IMR-90 (cell line): Measurements from ENCODE around the gene DEFB131B. TPM values are rescaled to one million over a fixed set of nuclear protein-coding genes. Genes with fewer than 3 reads are reported as not detected.
"Not testable (repeated sequence)": the region's sequence is repeated elsewhere in the genome, so short reads cannot be mapped to it uniquely, and the experiment has no call there.

Experiments
- ATAC-seq: fragments of 200-7000 bp; cut with Tn5 transposase; 2 replicates; pipeline ENCODE4 v1.9.1; 2020; ENCODE audit warnings: low read depth, mild to moderate bottlenecking, moderate library complexity
- BruUV-seq: library from RNA; stranded (reverse); fragments of 400-500 nt; replicated peaks from 2 replicates; lab custom pipeline; 2021; lab: Mats Ljungman, UMichigan
- CTCF ChIA-PET: fragments of 300-600 bp; formaldehyde crosslinking; extraction: SDS; loops from one replicate; lab custom pipeline; 2021; ENCODE audit warnings: antibody characterized with exemption; lab: Yijun Ruan, JAX
- POLR2A ChIA-PET: fragments of 300-600 bp; sonication (Branson Sonifier 250); formaldehyde crosslinking; loops from one replicate; lab custom pipeline; 2022; ENCODE audit warnings: antibody characterized with exemption; ENCODE audit not compliant: unreplicated experiment; lab: Charles Lee
- DNase-seq: peaks from one replicate; pipeline ENCODE4 v3.0.0; 2013
- H2AFZ ChIP-seq: replicated peaks from 2 replicates; pipeline ENCODE3; 2013; ENCODE audit warnings: low read length, mild to moderate bottlenecking; ENCODE audit not compliant: poor library complexity
- H2AK5ac ChIP-seq: 2 replicates; pipeline ENCODE4 v1.6.1; 2013; ENCODE audit warnings: low read depth, low read length, inconsistent platforms
- H2AK9ac ChIP-seq: replicated peaks from 2 replicates; pipeline ENCODE3; 2013; ENCODE audit warnings: mild to moderate bottlenecking, low read depth, low read length, moderate library complexity; ENCODE audit not compliant: poor library complexity
- H2BK120ac ChIP-seq: 2 replicates; pipeline ENCODE4 v1.6.1; 2013; ENCODE audit warnings: low read depth, low read length, inconsistent platforms
- H2BK15ac ChIP-seq: 3 replicates; pipeline ENCODE4 v1.6.1; 2013; ENCODE audit warnings: low read depth, low read length, inconsistent platforms
- H2BK20ac ChIP-seq: 2 replicates; pipeline ENCODE4 v1.6.1; 2013; ENCODE audit warnings: low read depth, mild to moderate bottlenecking, inconsistent platforms, low read length, moderate library complexity
- H2BK5ac ChIP-seq: 2 replicates; pipeline ENCODE4 v1.6.1; 2013; ENCODE audit warnings: mild to moderate bottlenecking, low read depth, low read length, inconsistent platforms; ENCODE audit not compliant: poor library complexity, severe bottlenecking
- H3K14ac ChIP-seq: replicated peaks from 2 replicates; pipeline ENCODE4 v1.6.1; 2013; ENCODE audit warnings: low read depth, low read length, inconsistent platforms
- H3K18ac ChIP-seq: 2 replicates; pipeline ENCODE4 v1.6.1; 2013; ENCODE audit warnings: low read depth, low read length, control low read depth
- H3K23ac ChIP-seq: 2 replicates; pipeline ENCODE4 v1.6.1; 2013; ENCODE audit warnings: low read depth, low read length, inconsistent platforms
- H3K27ac ChIP-seq: 2 replicates; pipeline ENCODE4 v1.5.1; 2013; ENCODE audit warnings: mild to moderate bottlenecking, control low read depth, low read length; ENCODE audit not compliant: insufficient read depth
- H3K27me3 ChIP-seq: 2 replicates; pipeline ENCODE4 v1.6.1; 2013; ENCODE audit warnings: low read length; ENCODE audit not compliant: control insufficient read depth, insufficient read depth
- H3K36me3 ChIP-seq: 2 replicates; pipeline ENCODE4 v1.6.1; 2013; ENCODE audit warnings: low read length, mixed read lengths; ENCODE audit not compliant: control insufficient read depth, insufficient read depth
- H3K4ac ChIP-seq: 2 replicates; pipeline ENCODE4 v1.6.1; 2013; ENCODE audit warnings: low read depth, low read length, inconsistent platforms
- H3K4me1 ChIP-seq: 2 replicates; pipeline ENCODE4 v1.6.1; 2013; ENCODE audit warnings: low read length, mixed read lengths; ENCODE audit not compliant: control insufficient read depth, insufficient read depth
- H3K4me2 ChIP-seq: 2 replicates; pipeline ENCODE4 v1.6.1; 2013; ENCODE audit warnings: low read depth, mild to moderate bottlenecking, control low read depth, low read length, moderate library complexity
- H3K4me3 ChIP-seq: 2 replicates; pipeline ENCODE4 v1.5.1; 2013; ENCODE audit warnings: low read depth, mild to moderate bottlenecking, control low read depth, low read length, moderate library complexity; ENCODE audit not compliant: insufficient read depth
- H3K56ac ChIP-seq: 2 replicates; pipeline ENCODE4 v1.6.1; 2013; ENCODE audit warnings: low read length, inconsistent platforms; ENCODE audit not compliant: insufficient read depth; ENCODE audit errors: extremely low read depth
- H3K79me1 ChIP-seq, 2 experiments: 2 replicates each; pipeline ENCODE4 v1.6.1; 2013; ENCODE audit warnings: low read length in 2 of 2, inconsistent platforms in 1 of 2, low read depth in 1 of 2
- H3K9ac ChIP-seq: 2 replicates; pipeline ENCODE4 v1.6.1; 2013; ENCODE audit warnings: low read depth, low read length, control low read depth
- H3K9me1 ChIP-seq: 2 replicates; pipeline ENCODE4 v1.6.1; 2013; ENCODE audit warnings: low read length, inconsistent platforms; ENCODE audit not compliant: insufficient read depth
- H3K9me3 ChIP-seq: 2 replicates; pipeline ENCODE4 v1.6.1; 2013; ENCODE audit warnings: low read length; ENCODE audit not compliant: control insufficient read depth, insufficient read depth
- H4K20me1 ChIP-seq: 2 replicates; pipeline ENCODE4 v1.6.1; 2013; ENCODE audit warnings: low read length, inconsistent platforms; ENCODE audit not compliant: insufficient read depth
- H4K5ac ChIP-seq: 2 replicates; pipeline ENCODE4 v1.6.1; 2013; ENCODE audit warnings: mild to moderate bottlenecking, low read depth, low read length, control low read depth
- H4K8ac ChIP-seq, 2 experiments: 2 replicates each; pipeline ENCODE4 v1.6.1; 2013; ENCODE audit warnings: low read depth in 2 of 2, low read length in 2 of 2, control low read depth in 1 of 2, inconsistent platforms in 1 of 2
- H4K91ac ChIP-seq: 2 replicates; pipeline ENCODE4 v1.6.1; 2013; ENCODE audit warnings: low read depth, low read length, inconsistent platforms; ENCODE audit not compliant: insufficient read depth
- WGBS, 2 experiments: methylation state at CpG; one replicate each; pipeline versions ENCODE4 v1.1.5 to v1.1.7; 2013; ENCODE audit warnings: missing lambda C conversion rate in 2 of 2; ENCODE audit not compliant: insufficient read length in 1 of 2; ENCODE audit errors: extremely low coverage in 2 of 2; 5-methylcytosine and 5-hydroxymethylcytosine counted together
- dilution Hi-C: fragments of 300-500 bp; cut with HindIII; formaldehyde crosslinking; loops from one replicate; pipeline ENCODE4 v1.14.3; 2018; ENCODE audit warnings: low sequenced_read_pairs; ENCODE audit not compliant: unreplicated experiment
- in situ Hi-C: fragments of 300-500 bp; cut with MboI; formaldehyde crosslinking; loops from 3 replicates; pipeline ENCODE4 v1.14.3; 2019; ENCODE audit warnings: low sequenced_read_pairs, inconsistent platforms, mixed read lengths
- intact Hi-C: fragments of 100-400 bp; cut with micrococcal nuclease; formaldehyde crosslinking; loops from 2 replicates; pipeline ENCODE4 v1.10.0; 2022
- polyA plus RNA-seq, 3 experiments: library from polyadenylated mRNA; depleted of rRNA; stranded (reverse); fragments of >200 nt; gene quantifications; 2 replicates each; pipeline ENCODE4 v1.2.3, GENCODE V29; 2012; ENCODE audit warnings: low replicate concordance in 1 of 3
- total RNA-seq: library from RNA; depleted of rRNA; stranded (reverse); fragments of >200 nt; gene quantifications from 2 replicates; pipeline ENCODE4 v1.2.3, GENCODE V29; 2012

DEFB131B gene
- total and polyA plus RNA-seq, 2 of the 4 experiments (the other 2 are of a cell fraction), result not detected

DNA sequence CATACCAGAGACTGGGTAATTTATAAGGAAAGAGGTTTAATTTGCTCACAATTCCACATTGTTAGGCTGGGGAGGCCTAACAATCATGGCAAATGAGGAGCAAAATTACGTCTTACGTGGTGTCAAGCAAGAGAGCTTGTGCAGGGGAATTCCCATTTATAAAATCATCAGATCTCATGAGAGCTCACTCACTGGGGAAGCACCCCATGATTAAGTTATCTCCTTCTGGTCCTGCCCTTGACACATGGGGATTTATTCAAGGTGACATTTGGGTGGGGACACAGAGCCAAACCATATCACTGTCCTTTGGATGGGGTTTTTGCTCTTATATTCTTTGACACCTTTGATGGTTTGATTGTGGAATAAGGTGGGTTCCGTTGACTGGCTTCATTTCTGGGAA, 8.3 kb upstream of the DEFB131B start:
- H3K4me3 ChIP-seq, H4K91ac ChIP-seq, H2AFZ ChIP-seq, BruUV-seq, H3K79me1 ChIP-seq, H3K4me2 ChIP-seq, H2BK15ac ChIP-seq, H2AK5ac ChIP-seq, H4K8ac ChIP-seq, H2BK20ac ChIP-seq, H3K18ac ChIP-seq, H3K4me1 ChIP-seq, H3K36me3 ChIP-seq, H3K23ac ChIP-seq, H2AK9ac ChIP-seq, H4K5ac ChIP-seq, dilution Hi-C loops, H3K56ac ChIP-seq, intact Hi-C loops, in situ Hi-C loops, H3K4ac ChIP-seq, H2BK5ac ChIP-seq, ATAC-seq, POLR2A ChIA-PET, H3K9me1 ChIP-seq, CTCF ChIA-PET, H4K20me1 ChIP-seq, H2BK120ac ChIP-seq, H3K27me3 ChIP-seq, H3K14ac ChIP-seq, H3K27ac ChIP-seq, DNase-seq, H3K9ac ChIP-seq, H3K9me3 ChIP-seq: not testable (repeated sequence)
- no CpG with 5 or more reads among the region's 3 CpGs for whole genome bisulfite sequencing, 2 experiments

GRCh38 chr11:71870661-71871060, 7.6 kb upstream of the DEFB131B start:
- ATAC-seq, H3K23ac ChIP-seq, H3K9me1 ChIP-seq, H4K91ac ChIP-seq, H4K5ac ChIP-seq, H2BK120ac ChIP-seq, H4K20me1 ChIP-seq, in situ Hi-C loops, H3K36me3 ChIP-seq, H3K4me3 ChIP-seq, H3K27ac ChIP-seq, H3K9me3 ChIP-seq, H3K4me2 ChIP-seq, H3K79me1 ChIP-seq, H3K4ac ChIP-seq, DNase-seq, H2BK5ac ChIP-seq, H3K56ac ChIP-seq, intact Hi-C loops, H2AFZ ChIP-seq, H4K8ac ChIP-seq, H2BK15ac ChIP-seq, dilution Hi-C loops, BruUV-seq, H2AK9ac ChIP-seq, H3K18ac ChIP-seq, H2BK20ac ChIP-seq, H3K27me3 ChIP-seq, POLR2A ChIA-PET, H3K4me1 ChIP-seq, H2AK5ac ChIP-seq, CTCF ChIA-PET, H3K14ac ChIP-seq, H3K9ac ChIP-seq: not testable (repeated sequence)
